Measurements from ENCODE around the gene ATP5PD.
A peak's percentile ranks its signal among the peaks of the same experiment; 100 is the strongest.

Gene ATP5PD

GRCh38 chr17:75046407-75047289, at the start of gene ATP5PD, which contains the start of gene KCTD2:
Gene ATP5PD, minus strand, starts transcription at chr17:75046969. Its CDS starts 4,319 bp downstream, at chr17:75042650.
Gene KCTD2, plus strand, starts transcription at chr17:75047225. Its CDS starts 26 bp downstream, at chr17:75047251.
- peak; percentile 97 for DNase-seq (ENCODE audit: low read depth)

- DNase-seq (ENCODE audit: low read depth): peak; percentile 41
These were observed 49.4 kb upstream of the ATP5PD start for GRCh38 chr17:75096082-75096625.

GRCh38 chr17:75094871-75095399, 48.2 kb upstream of the ATP5PD start:
- DNase-seq (ENCODE audit: low read depth): no peak

GRCh38 chr17:75093548-75094158, 46.9 kb upstream of the ATP5PD start:
- DNase-seq (ENCODE audit: low read depth): no peak

GRCh38 chr17:75091855-75092327, 45.1 kb upstream of the ATP5PD start:
- no peak for DNase-seq (ENCODE audit: low read depth)

- no peak for DNase-seq (ENCODE audit: low read depth)
These were observed 44.4 kb upstream of the ATP5PD start for GRCh38 chr17:75090871-75091854.

- peak; percentile 42 for DNase-seq (ENCODE audit: low read depth)
These were observed 42.0 kb upstream of the ATP5PD start for GRCh38 chr17:75088465-75089417.

- peak; percentile 92 for DNase-seq (ENCODE audit: low read depth)
These were observed 41.0 kb upstream of the ATP5PD start, which contains the start of gene SLC16A5 for GRCh38 chr17:75087558-75088453. Gene SLC16A5, plus strand, starts transcription at chr17:75087954. Its CDS starts 5,683 bp downstream, at chr17:75093637.

GRCh38 chr17:75087182-75087557, 40.4 kb upstream of the ATP5PD start:
- no peak for DNase-seq (ENCODE audit: low read depth)

GRCh38 chr17:75086496-75087181, 39.9 kb upstream of the ATP5PD start:
- no peak for DNase-seq (ENCODE audit: low read depth)

- no peak for DNase-seq (ENCODE audit: low read depth)
These were observed 37.4 kb upstream of the ATP5PD start for GRCh38 chr17:75084039-75084660.

GRCh38 chr17:75082683-75083082, 35.9 kb upstream of the ATP5PD start:
- no peak for DNase-seq (ENCODE audit: low read depth)

GRCh38 chr17:75081611-75082540, 35.1 kb upstream of the ATP5PD start:
- no peak for DNase-seq (ENCODE audit: low read depth)

GRCh38 chr17:75079023-75079373, 32.2 kb upstream of the ATP5PD start:
- no peak for DNase-seq (ENCODE audit: low read depth)

GRCh38 chr17:75078284-75079022, 31.7 kb upstream of the ATP5PD start:
- peak; percentile 63 for DNase-seq (ENCODE audit: low read depth)
